Stimulated activated CD8-positive, alpha-beta memory T cell treated with anti-CD3 and anti-CD28 coated beads, Interleukin-7, amount 100 ng/mL, for 48 hours (primary cell): ENCODE measurements around the gene DZIP1.

Source experiments
- DNase-seq, 2 donors: peaks; one replicate each; pipeline ENCODE4 v3.0.0-alpha.2; 2020; ENCODE audit warnings: low read depth in 1 of 2; ENCODE audit errors: extremely low read depth in 1 of 2

Gene DZIP1

DNA sequence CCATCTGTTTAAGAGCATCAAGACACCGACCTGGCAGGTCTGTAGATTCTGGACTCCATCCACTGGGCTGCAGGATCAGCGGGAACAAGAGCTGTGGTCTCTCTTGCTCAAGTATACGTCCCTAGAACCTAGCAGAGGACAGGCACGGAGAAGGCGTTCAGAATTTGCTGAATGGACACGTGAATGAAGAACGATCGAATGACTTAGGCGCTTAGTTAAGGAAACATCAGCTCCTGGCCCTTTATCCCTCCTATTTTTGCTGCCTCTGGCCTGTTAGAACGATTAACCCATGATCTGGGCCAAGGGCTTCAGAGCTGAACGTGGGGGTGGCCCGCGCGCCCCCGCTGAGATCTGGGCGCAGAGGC is 953 bp downstream of the DZIP1 start:
- DNase-seq, result no peak

DNA sequence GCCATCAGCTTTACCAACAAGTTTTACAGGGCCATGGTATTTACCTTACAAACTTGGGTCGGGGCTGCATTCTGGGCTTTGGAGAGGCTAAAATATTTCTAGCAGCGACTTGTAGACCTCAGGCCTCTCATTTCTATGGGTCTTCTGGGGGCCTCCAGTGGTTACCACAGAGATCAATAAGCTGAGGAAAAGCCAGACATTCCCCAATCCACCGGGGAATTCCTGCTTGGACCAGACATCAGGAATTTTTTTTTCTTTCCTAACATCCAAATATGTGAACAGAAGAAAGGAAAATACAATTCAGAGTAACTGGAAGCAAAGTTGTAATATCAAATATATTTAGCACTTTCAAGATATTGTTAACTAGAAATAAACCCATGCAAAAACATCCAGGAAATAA is 1.5 kb downstream of the DZIP1 start:
- no peak for DNase-seq

DNA sequence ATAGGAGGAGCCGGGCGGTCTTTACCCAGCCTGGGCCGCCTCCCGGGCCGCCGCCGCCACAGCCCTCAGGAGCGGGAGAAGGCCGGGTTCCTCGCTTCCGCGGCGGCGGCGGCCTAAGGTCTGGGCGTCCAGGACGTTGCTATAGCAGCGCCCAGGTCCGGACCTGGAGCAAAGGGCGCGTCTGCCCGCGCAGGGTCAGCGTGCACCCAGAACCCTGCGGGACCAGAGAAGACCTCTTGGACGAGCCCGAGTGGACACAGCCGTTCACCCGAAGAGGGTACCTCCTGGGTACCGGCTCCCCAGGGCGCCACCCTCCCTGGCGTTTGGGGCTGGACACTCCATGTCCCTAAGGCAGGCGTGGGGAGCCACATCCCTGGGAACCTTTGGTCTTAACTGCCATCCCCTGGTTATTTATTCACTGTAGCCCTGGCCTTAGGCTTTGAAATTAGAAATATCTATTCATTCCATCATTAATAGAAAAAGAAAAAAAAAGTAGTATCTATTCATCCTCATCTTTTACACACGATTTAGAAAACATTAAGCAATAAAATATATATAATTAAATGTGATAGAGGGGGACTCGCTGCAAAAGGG is 2.4 kb downstream of the DZIP1 start:
- DNase-seq, result no peak

DNA sequence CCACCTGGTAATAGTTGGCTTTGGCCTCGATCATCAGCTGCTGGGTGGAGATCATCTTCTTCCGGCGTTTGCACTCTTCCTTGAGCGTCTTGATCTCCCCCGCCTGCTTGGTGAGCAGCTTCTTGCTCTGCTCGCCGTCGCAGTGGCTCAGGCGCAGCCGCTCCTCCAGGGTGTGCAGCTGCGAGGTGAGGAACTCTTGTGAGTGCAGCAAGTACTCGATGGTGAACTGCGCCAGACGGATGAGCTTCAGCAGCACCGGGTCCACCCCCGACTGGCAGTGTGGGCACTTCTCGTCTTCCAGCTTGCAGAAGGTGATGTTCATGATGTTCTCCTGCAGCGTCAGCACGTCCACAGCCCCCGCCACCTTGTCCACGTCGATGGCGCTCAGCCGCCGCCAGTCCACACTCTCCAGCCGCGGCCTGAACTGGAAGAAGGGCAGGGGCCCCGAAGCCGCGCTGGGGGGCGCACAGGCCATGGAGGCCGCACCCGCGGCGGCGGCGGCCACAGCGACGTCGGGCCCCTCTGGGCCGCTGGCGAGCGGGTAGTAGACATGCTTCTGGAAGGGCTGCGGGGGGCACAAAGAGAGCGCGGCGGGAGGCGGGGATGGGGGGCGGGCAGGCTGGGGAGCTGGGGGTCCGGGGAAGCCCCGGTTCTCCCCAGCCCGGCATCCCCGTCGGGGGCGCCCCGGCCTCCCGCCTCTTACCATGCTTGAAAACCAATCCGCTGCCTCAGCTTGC is 3.0 kb downstream of the DZIP1 start:
- no peak for DNase-seq

DNA sequence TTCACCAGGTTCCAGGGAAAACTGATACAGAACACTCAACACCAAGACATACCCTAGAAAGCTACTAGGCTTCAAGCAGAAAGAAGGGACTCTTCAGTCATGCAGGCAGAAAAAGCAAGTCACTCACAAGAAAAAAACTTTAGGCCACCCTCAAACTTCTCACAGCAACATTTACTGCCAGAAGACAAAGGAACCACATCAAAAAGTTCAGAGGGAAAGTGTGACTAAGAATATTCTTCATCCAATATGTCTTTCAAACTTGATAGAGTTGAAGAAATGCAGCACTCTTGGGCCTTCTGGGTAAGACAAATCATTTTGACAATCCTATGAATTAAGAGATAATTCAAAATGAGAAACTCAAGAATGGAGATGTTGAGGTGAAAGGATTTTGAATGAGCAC is 7.7 kb downstream of the DZIP1 start:
- DNase-seq, result no peak

DNA sequence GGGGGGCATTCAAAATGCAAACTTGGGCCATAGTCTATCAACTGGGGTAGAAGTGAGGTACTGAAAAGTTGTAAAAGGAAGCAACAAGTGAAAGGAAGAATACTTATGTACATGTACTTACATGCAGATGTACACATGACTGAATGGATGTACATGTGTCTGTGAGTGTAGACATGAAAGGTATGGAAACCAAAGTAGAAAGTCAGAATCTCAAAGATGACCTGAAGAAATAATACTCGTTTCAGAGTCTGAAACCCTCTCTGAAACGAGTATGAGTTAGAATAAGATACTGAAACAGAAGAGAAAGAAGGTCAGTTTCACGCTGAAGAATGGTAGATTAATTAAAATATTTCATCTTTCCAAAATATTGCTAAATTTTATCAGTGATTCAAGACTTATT is 13.9 kb downstream of the DZIP1 start:
- no peak for DNase-seq

DNA sequence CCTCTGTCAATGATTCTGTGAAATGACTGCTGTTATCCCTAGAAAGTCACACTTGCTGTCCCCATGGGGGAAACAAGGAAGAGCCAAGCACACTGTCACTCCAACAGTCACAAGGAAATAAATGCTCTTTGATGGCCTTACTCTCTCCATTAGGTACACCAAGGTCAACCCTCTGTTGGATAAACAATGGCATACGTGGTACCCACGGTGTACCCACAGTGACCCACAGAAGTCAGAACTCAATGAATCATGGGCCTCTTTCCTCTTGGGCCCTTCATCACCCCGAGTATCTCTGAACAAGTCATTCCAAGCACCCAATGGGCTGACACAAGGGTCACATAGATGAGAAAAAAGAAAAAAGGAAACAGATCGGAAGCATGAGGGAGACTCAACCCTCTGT is 15.4 kb downstream of the DZIP1 start:
- no peak for DNase-seq

DNA sequence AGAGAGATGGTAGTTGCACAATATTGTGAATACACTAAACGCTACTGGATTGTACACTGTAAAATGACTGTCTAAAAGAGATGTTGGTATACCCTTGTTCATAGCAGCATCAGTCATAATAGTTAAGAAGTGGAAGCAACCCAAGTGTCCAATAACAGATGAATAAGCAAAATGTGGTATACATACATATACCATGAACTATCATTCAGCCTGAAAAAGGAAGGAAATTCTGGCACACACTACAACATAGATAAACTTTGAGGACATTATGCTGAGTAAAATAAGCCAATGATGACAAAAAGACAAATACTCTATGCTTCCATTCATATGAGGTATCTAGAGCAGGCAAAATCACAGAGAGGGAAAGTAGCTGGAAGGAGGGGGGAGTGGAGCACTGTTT is 16.0 kb downstream of the DZIP1 start:
- no peak for DNase-seq

DNA sequence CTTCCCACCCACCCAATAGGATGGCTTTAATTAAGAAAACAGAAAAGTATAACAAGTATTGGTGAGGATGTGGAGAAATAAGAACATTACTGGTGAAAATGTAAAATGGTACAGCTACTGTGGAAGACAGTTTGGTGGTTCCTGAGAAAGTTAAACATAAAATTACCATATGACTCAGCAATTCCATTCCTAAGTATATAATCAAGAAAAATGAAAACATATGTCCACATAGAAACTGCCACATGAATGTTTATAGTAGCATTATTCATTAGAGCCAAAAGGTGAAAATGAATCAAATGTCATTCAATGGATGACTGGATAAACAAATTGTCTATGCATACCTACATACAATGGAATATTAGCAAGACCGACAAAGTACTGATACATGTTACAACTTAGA is 16.9 kb downstream of the DZIP1 start:
- DNase-seq, result no peak

DNA sequence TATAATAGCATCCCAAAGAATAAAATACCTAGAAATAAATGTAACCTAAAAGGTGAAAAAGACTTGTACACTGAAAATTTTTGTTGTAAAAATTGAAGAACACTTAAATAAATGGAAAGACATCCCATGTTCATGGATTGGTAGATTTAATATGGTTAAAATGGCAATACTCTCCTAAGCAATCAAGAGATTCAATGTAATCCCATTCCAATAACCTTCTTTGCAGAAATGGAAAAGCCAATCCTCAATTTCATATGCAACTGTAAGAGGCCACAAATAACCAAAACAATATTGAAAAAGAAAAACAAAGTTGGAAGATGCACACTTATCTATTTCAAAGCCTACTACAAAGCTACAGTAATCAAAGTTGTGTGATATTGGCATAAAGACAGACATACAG is 17.7 kb downstream of the DZIP1 start:
- DNase-seq, result no peak

DNA sequence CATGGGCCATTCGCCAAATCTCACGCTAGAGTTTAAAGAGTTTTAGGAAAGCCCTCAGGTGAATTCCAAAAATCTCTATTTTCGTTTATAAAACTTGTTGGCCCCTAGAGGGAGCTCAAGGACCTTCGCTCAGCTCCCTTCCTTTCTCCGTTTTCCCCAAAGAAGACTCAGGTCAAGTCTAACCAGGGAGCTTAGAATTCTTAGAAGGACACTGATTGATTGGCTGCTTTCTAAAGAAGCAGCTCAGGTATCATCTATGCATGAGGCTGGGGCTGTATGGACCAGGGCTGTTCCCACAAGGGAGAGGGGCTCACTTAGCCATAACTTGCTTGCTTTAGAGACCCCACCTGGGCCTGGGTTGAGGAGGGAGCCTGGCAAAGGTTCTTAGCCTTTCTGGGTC is 20.5 kb downstream of the DZIP1 start:
- DNase-seq, result no peak

DNA sequence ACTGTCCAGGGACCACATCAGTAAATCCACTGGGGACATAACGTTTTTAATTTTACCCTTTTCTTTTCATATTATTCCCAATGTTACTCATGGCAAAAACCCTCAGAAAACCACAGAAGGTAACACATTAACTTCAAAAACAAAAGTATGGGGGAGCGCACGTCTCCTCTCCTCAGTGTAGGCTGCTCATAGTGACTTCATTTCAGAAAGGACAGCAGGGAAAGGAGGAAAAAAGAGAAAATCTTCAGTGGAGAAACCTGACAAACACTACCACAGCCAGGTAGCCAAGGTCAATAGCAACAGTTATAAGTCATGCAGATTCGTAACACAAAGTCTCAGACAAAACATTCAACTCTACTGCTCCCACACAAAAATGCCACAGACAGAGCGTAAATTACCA is 21.4 kb downstream of the DZIP1 start:
- no peak for DNase-seq

DNA sequence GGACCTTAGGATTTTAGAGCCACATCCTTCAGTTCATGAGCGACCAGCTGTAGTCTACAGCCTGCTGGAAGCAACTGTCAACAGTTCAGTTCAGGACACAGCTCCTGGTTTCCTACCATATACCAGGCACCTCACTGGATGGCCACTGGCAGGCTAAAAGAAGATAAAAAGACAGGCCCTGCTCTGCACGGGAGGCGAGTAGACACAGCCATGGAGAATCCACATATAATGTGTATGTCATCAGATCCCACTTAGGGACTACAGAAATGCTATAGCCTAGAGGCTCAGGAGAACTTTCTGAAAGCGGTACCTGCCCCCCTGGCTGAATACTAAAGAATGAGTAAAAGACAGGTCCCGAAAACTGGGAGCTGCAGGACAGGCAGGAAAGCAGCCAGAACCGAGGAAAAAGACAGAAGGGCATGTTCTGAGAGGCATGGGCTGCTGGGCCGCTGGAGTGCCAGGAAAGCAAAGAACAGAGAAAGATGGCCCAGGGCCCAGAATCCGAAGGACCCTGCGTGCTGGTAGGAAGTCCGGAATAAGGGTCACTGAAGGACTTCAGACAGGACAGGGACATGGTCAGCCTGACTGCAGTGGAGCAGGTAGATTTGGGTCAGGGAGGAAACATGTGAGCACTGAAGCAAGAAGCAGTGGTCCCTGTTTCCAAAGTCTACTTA is 23.5 kb downstream of the DZIP1 start:
- DNase-seq, result no peak

DNA sequence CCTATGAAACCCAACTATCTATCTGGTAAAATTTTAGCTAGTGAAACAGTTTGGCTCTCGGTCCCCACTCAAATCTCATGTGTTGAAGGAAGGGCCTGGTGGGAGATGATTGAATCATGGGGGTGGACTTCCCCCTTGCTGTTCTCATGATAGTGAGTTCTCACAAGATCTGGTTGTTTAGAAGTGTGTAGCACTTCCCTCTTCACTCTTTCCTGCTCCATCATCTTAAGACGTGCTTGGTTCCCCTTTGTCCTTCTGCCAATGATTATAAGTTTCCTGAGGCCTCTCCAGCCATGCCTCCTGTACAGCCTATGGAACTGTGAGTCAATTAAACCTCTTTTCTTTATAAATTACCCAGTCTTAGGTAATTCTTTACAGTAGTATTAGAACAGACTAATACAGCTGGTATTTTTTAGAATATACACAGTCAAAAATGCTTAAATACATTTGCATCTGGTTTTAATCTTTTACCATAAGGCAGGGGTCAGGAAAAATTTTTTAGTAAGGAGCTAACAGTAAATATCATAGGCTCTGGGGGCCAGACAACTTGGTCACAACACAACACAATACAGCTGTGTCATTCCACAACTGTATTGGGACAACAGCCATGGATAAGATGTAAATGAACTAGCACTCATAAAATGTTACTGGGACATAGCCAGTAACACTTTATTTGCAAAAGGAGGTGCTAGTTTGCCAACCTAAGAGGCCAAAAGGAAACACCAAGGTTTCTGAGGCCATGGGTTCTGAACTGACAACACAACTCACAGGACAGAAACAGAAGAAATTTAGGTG is 24.3 kb downstream of the DZIP1 start:
- DNase-seq, result no peak

DNA sequence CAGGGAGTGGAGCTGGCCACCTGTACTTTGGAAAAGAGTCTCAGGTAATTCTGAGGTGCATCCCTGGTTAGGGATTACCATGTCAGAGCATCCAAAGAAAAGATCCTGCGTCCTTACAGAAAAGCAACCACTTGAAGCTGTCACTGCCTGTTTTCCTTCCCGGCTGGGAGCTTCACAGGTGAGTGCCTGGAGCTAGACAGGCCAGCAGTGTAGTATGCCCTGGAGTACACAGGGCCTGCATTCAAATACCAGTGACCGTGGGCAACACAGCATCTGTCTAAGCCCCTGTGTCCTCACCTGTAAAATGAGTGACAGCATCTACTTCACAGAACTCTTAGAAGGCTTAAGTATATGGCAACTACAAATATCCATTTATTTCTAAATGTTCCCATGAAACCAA is 29.0 kb downstream of the DZIP1 start:
- no peak for DNase-seq

DNA sequence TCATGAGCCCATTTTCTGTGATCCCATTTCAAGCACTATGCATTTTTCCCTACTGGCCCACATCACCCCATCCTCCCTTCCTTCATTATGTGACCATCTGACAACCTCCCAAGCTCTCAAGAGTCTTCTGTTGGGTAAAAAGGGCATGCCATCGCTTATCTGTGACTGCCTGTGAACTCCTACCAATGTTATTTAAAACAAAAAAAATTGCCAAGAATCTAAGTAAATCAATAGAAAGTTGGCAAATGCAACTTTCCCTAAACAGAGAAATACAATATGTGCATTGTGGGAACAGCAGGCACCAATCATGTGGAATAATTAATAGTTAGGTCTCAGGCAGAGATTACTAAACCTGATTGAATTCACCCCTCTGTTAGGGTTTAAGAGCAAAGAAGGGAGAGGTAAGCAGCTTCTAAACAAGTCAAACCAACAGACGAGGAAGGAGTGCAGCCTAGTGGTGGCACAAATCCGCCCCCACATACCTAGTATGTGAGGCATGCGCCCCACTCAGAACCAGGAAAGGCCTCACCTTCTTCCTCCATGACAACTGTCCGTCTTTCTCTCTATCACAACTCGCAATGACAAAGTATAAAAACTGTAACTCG is 29.8 kb downstream of the DZIP1 start:
- DNase-seq, result no peak

DNA sequence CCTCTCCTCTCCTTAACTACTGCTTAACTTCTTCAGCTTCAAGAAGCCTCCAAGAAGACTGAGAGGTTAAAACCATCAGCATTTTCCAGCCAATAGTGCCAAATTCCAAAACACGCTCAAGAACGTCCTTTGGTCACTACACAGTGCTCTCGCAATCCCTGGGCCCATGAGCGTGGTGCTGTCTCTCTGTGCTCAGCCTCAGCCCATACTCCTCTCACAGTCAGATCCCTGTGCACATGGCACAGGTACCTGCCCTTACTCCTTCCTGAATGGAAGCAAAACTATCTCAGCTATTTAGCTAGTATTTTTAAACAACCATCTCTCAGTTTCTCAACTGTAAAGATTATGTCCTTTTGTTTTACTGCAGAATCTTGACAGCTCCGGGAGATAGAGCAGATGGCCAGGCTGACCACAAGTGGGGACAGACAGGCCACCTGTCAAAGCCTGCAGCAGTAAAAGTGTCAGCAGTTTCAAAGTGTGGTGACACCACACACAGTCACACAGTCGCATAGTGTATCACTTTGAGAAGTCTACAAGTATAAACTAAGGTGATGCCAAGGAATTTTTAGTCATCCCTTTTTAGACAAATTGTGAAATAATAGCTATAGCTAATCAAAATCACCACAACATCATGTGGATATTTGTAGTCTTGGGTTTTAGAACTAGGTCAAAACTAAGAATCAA is 35.7 kb downstream of the DZIP1 start:
- DNase-seq, result no peak

DNA sequence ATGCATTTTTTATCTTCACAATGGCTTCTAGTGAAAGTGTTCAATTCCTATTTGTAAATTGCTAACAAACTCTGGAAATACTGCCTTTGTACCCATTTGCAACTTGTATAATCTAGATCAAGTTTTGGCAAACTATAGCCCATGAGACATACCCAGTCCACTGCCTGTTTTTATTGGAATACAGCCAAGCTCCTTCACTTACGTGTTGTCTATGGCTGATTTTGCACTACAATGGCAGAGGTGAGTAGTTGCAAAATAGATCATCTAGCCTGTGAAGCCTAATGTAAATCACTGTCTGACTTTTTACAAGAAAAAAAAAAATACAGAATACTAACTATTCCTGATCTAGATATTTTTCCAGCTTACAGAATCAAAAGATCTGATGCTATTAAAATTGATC is 37.1 kb downstream of the DZIP1 start:
- DNase-seq, result no peak

DNA sequence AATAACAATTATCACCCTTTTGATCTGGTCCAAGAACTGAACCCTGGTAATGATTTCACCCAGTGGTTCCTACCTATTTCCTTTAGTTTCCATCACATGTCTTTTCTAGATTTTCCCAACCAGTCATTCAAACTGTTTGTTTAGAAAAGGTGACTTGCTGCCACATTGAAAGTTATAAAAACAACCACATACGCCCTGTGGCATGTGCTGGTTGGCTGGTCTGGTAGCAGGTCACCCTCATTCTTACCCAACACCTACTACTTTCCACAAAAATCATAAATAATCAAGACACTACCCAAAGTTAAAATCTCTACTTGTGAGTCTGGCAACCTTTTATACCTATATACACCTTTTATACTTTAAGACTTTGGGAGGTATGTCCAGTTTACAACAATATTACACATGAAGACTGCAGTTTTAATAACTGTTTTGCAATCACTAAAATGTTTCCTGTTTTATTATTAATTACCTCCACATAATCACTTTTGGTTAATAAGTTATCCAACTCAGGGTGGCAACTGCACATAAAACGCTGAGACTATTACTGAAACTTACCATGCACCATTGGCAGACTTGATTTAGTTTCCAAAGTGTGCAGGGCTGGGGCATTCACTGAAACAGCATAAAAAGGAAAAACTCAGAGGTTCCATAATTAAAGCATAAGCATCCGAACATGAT is 38.9 kb downstream of the DZIP1 start:
- DNase-seq, result no peak

DNA sequence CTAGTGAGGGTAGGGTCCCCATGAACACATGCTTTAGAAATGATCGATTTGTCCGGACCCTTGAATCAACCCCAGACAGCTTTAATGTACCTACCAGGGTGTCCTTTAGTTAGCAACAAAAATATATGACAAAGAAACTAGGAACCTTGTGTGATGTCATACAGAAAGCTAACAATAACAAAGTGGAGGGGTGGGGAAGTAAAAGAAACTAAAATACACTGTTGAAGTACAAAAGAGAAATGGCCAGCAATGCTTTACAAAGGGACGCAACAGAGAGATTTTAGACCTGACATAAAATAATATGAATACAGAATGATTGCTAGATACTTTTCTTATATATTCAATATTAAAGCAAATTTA is 40.0 kb downstream of the DZIP1 start:
- DNase-seq, result no peak
